ENCODE data around the gene HK3. TPM values are rescaled to one million over a fixed set of nuclear protein-coding genes. Genes with fewer than 3 reads are reported as not detected.

HK3 gene
- total RNA-seq, 1 experiment from 2014 or later, result not detected

DNA sequence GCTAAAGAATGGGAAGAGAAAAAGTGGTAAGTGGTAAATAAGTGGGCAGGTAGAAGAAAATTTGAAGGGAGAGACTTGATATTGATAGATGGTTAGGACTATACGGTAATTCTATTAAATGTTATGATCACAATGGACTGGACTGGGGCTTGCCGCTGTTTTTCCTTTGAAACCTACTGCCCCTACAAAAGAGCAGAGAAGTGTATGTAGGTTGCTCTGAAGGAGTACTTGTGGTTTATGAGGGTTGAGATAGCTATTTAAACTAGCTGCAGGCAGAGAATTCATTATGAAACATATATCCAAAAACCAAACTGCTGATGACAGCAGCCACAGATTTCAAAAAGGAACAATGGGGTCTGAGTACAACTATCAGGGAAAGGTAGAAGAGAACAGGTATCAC is 16.8 kb upstream of the HK3 start:
- Histone ChIP-seq H3K27me3 (ENCODE audit: low read length) (no peaks in the 10 kb centered on the region), H3F3A (ENCODE audit: low read length, unreplicated experiment) (no peaks in the 10 kb centered on the region), H3K9me2 (replicated peaks; ENCODE audit: low read length) (no peaks in the 10 kb centered on the region), H3K79me2 (ENCODE audit: low read length) (no peaks in the 10 kb centered on the region), H3K4me2 (ENCODE audit: low read length) (no peak overlapping the region), H3K4me3 (ENCODE audit: low read length) (no peak overlapping the region), H4K20me1 (ENCODE audit: low read length) (0 out of 2 replicates have a peak, but pooled peaks cover 8% of the 10 kb centered on the region), H3K36me3 (ENCODE audit: low read depth, low read length) (peaks cover 3% of the 10 kb centered on the region; the same call in 1 of the 2 replicates), H2AFZ (ENCODE audit: low read length) (no peak overlapping the region), H3K9me3 (ENCODE audit: low read length) (no peaks in the 10 kb centered on the region), H3K4me1 (ENCODE audit: insufficient read depth, low read length) (no peaks in the 10 kb centered on the region), H3K9ac (ENCODE audit: low read length) (no peak overlapping the region), H3K27ac (ENCODE audit: low read length) (no peak overlapping the region)
- no peak for DNase-seq
- intact Hi-C loops (cut with micrococcal nuclease), result no loop called here
- POLR2A ChIA-PET (ENCODE audit: unreplicated experiment), result no interaction called here
- no peak for ATAC-seq
- CTCF ChIA-PET, result no interaction called here
- TF ChIP-seq, protein P1, sequence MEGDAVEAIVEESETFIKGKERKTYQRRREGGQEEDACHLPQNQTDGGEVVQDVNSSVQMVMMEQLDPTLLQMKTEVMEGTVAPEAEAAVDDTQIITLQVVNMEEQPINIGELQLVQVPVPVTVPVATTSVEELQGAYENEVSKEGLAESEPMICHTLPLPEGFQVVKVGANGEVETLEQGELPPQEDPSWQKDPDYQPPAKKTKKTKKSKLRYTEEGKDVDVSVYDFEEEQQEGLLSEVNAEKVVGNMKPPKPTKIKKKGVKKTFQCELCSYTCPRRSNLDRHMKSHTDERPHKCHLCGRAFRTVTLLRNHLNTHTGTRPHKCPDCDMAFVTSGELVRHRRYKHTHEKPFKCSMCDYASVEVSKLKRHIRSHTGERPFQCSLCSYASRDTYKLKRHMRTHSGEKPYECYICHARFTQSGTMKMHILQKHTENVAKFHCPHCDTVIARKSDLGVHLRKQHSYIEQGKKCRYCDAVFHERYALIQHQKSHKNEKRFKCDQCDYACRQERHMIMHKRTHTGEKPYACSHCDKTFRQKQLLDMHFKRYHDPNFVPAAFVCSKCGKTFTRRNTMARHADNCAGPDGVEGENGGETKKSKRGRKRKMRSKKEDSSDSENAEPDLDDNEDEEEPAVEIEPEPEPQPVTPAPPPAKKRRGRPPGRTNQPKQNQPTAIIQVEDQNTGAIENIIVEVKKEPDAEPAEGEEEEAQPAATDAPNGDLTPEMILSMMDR (conservative IDR thresholded peaks at IDR 0.05; ENCODE audit: low read depth, low read length), result no peak
- TF ChIP-seq EZH2 (IDR thresholded peaks at IDR 0.05; ENCODE audit: low read length, unreplicated experiment) (no peak), EZH2phosphoT487 (IDR thresholded peaks at IDR 0.05; ENCODE audit: borderline replicate concordance, low read length) (no peak)
- BruUV-seq (replicated peaks), result no TSS peak

DNA sequence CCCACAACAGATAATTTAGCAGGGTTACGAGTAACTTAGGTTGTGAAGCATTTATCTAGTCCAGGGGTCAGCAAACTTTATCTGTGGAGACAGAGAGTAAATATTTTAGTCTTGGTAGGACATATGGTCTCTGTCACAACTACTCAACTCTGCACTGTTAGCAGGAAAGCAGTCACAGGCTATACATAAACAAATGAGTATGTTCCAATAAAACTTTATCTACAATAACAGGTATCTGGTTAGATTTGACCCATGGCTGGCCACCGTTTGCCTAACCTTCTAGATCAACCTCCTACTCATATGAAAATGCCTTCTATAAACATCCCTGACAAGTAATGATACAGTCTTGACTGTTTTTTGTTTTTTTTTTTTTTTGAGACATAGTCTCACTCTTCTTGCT is 13.0 kb upstream of the HK3 start:
- H3K4me2 ChIP-seq (ENCODE audit: low read length), result no peak overlapping the region
- peaks cover 15% of the 10 kb centered on the region; the same call in 1 of the 2 replicates for H3K36me3 ChIP-seq (ENCODE audit: low read depth, low read length)
- H3F3A ChIP-seq (ENCODE audit: low read length, unreplicated experiment), result no peaks in the 10 kb centered on the region
- no peak overlapping the region for H3K9ac ChIP-seq (ENCODE audit: low read length)
- TF ChIP-seq, protein P1 (conservative IDR thresholded peaks at IDR 0.05; ENCODE audit: low read depth, low read length), result no peak
- TF ChIP-seq EZH2phosphoT487 (IDR thresholded peaks at IDR 0.05; ENCODE audit: borderline replicate concordance, low read length), result no peak
- TF ChIP-seq EZH2 (IDR thresholded peaks at IDR 0.05; ENCODE audit: low read length, unreplicated experiment), result no peak
- ATAC-seq, result no peak
- H4K20me1 ChIP-seq (ENCODE audit: low read length), result 0 out of 2 replicates have a peak, but pooled peaks cover 8% of the 10 kb centered on the region
- no peaks in the 10 kb centered on the region for H3K9me2 ChIP-seq (replicated peaks; ENCODE audit: low read length)
- no peaks in the 10 kb centered on the region for H3K4me1 ChIP-seq (ENCODE audit: insufficient read depth, low read length)
- H3K79me2 ChIP-seq (ENCODE audit: low read length), result no peaks in the 10 kb centered on the region
- BruUV-seq (replicated peaks), result no TSS peak
- no peak for DNase-seq
- no peak overlapping the region for H3K27ac ChIP-seq (ENCODE audit: low read length)
- intact Hi-C loops (cut with micrococcal nuclease), result no loop called here
- no peaks in the 10 kb centered on the region for H3K27me3 ChIP-seq (ENCODE audit: low read length)
- H3K4me3 ChIP-seq (ENCODE audit: low read length), result no peak overlapping the region
- ChIA-PET CTCF (no interaction called here), POLR2A (ENCODE audit: unreplicated experiment) (no interaction called here)
- no peaks in the 10 kb centered on the region for H3K9me3 ChIP-seq (ENCODE audit: low read length)
- no peak overlapping the region for H2AFZ ChIP-seq (ENCODE audit: low read length)

DNA sequence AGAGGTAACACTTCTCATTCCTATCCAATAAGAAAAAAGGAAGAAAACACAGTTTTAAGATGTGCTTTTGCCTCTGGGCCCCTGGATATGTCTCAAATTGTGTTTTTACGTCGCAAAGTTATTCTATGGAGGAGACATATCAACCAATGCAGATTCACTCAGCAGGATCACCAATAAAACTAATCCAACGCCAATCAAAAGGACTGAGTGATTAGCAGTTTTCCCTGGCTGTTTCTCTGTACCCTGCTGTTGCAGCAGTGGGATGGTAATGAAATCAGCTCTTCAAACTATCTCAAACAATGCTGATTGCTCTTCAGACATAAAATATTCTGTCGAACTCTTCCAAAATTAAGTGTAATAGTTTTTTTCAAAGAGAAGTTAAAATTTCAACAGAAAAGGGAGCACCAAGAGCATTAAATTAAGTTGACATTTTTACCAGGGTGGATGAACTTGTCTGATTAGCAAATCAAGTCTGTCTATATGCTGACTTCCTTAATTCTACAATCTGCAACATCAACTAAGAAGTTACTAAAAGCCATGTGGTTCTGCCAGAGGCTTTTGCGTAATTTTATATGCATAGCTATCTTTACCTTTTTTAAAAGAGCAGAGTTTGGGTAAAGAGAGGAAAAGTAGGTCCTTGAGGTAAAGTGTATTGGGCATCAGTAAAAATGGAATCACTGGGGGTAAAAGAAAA is 9.7 kb upstream of the HK3 start:
- no peaks in the 10 kb centered on the region for H3K4me1 ChIP-seq (ENCODE audit: insufficient read depth, low read length)
- no peak overlapping the region for H3K9ac ChIP-seq (ENCODE audit: low read length)
- no peak overlapping the region for H3K4me2 ChIP-seq (ENCODE audit: low read length)
- BruUV-seq (replicated peaks), result no TSS peak
- no peaks in the 10 kb centered on the region for H3F3A ChIP-seq (ENCODE audit: low read length, unreplicated experiment)
- 0 out of 2 replicates have a peak, but pooled peaks cover 1% of the 10 kb centered on the region for H4K20me1 ChIP-seq (ENCODE audit: low read length)
- CTCF ChIA-PET, result no interaction called here
- H3K9me2 ChIP-seq (replicated peaks; ENCODE audit: low read length), result no peaks in the 10 kb centered on the region
- no peak for ATAC-seq
- POLR2A ChIA-PET (ENCODE audit: unreplicated experiment), result no interaction called here
- no peak overlapping the region for H3K4me3 ChIP-seq (ENCODE audit: low read length)
- no peak for DNase-seq
- peaks cover 46% of the 10 kb centered on the region for H3K36me3 ChIP-seq (ENCODE audit: low read depth, low read length)
- H3K79me2 ChIP-seq (ENCODE audit: low read length), result no peaks in the 10 kb centered on the region
- H3K27me3 ChIP-seq (ENCODE audit: low read length), result no peaks in the 10 kb centered on the region
- no peaks in the 10 kb centered on the region for H3K9me3 ChIP-seq (ENCODE audit: low read length)
- intact Hi-C loops (cut with micrococcal nuclease), result no loop called here
- TF ChIP-seq, protein P1 (conservative IDR thresholded peaks at IDR 0.05; ENCODE audit: low read depth, low read length), result no peak
- TF ChIP-seq EZH2phosphoT487 (IDR thresholded peaks at IDR 0.05; ENCODE audit: borderline replicate concordance, low read length) (no peak), EZH2 (IDR thresholded peaks at IDR 0.05; ENCODE audit: low read length, unreplicated experiment) (no peak)
- no peak overlapping the region for H2AFZ ChIP-seq (ENCODE audit: low read length)
- no peak overlapping the region for H3K27ac ChIP-seq (ENCODE audit: low read length)
